IMR-90 (cell line): ENCODE measurements around the gene ING2. TPM values are rescaled to one million over a fixed set of nuclear protein-coding genes. Genes with fewer than 3 reads are reported as not detected.
A peak's percentile ranks its signal among the peaks of the same experiment; 100 is the strongest.

ENCODE experiments used
- ATAC-seq: fragments of 200-7000 bp; cut with Tn5 transposase; 2 replicates; pipeline ENCODE4 v1.9.1; 2020; ENCODE audit warnings: low read depth, mild to moderate bottlenecking, moderate library complexity
- BruUV-seq: library from RNA; stranded (reverse); fragments of 400-500 nt; replicated peaks from 2 replicates; lab custom pipeline; 2021; lab: Mats Ljungman, UMichigan
- CTCF ChIA-PET: fragments of 300-600 bp; formaldehyde crosslinking; extraction: SDS; loops from one replicate; lab custom pipeline; 2021; ENCODE audit warnings: antibody characterized with exemption; lab: Yijun Ruan, JAX
- POLR2A ChIA-PET: fragments of 300-600 bp; sonication (Branson Sonifier 250); formaldehyde crosslinking; loops from one replicate; lab custom pipeline; 2022; ENCODE audit warnings: antibody characterized with exemption; ENCODE audit not compliant: unreplicated experiment; lab: Charles Lee
- DNase-seq: peaks from one replicate; pipeline ENCODE4 v3.0.0; 2013
- H2AFZ ChIP-seq: replicated peaks from 2 replicates; pipeline ENCODE3; 2013; ENCODE audit warnings: low read length, mild to moderate bottlenecking; ENCODE audit not compliant: poor library complexity
- H2AK5ac ChIP-seq: 2 replicates; pipeline ENCODE4 v1.6.1; 2013; ENCODE audit warnings: low read depth, low read length, inconsistent platforms
- H2AK9ac ChIP-seq: replicated peaks from 2 replicates; pipeline ENCODE3; 2013; ENCODE audit warnings: mild to moderate bottlenecking, low read depth, low read length, moderate library complexity; ENCODE audit not compliant: poor library complexity
- H2BK120ac ChIP-seq: 2 replicates; pipeline ENCODE4 v1.6.1; 2013; ENCODE audit warnings: low read depth, low read length, inconsistent platforms
- H2BK15ac ChIP-seq: 3 replicates; pipeline ENCODE4 v1.6.1; 2013; ENCODE audit warnings: low read depth, low read length, inconsistent platforms
- H2BK20ac ChIP-seq: 2 replicates; pipeline ENCODE4 v1.6.1; 2013; ENCODE audit warnings: low read depth, mild to moderate bottlenecking, inconsistent platforms, low read length, moderate library complexity
- H2BK5ac ChIP-seq: 2 replicates; pipeline ENCODE4 v1.6.1; 2013; ENCODE audit warnings: mild to moderate bottlenecking, low read depth, low read length, inconsistent platforms; ENCODE audit not compliant: poor library complexity, severe bottlenecking
- H3K14ac ChIP-seq: replicated peaks from 2 replicates; pipeline ENCODE4 v1.6.1; 2013; ENCODE audit warnings: low read depth, low read length, inconsistent platforms
- H3K18ac ChIP-seq: 2 replicates; pipeline ENCODE4 v1.6.1; 2013; ENCODE audit warnings: low read depth, low read length, control low read depth
- H3K23ac ChIP-seq: 2 replicates; pipeline ENCODE4 v1.6.1; 2013; ENCODE audit warnings: low read depth, low read length, inconsistent platforms
- H3K27ac ChIP-seq: 2 replicates; pipeline ENCODE4 v1.5.1; 2013; ENCODE audit warnings: mild to moderate bottlenecking, control low read depth, low read length; ENCODE audit not compliant: insufficient read depth
- H3K27me3 ChIP-seq: 2 replicates; pipeline ENCODE4 v1.6.1; 2013; ENCODE audit warnings: low read length; ENCODE audit not compliant: control insufficient read depth, insufficient read depth
- H3K36me3 ChIP-seq: 2 replicates; pipeline ENCODE4 v1.6.1; 2013; ENCODE audit warnings: low read length, mixed read lengths; ENCODE audit not compliant: control insufficient read depth, insufficient read depth
- H3K4ac ChIP-seq: 2 replicates; pipeline ENCODE4 v1.6.1; 2013; ENCODE audit warnings: low read depth, low read length, inconsistent platforms
- H3K4me1 ChIP-seq: 2 replicates; pipeline ENCODE4 v1.6.1; 2013; ENCODE audit warnings: low read length, mixed read lengths; ENCODE audit not compliant: control insufficient read depth, insufficient read depth
- H3K4me2 ChIP-seq: 2 replicates; pipeline ENCODE4 v1.6.1; 2013; ENCODE audit warnings: low read depth, mild to moderate bottlenecking, control low read depth, low read length, moderate library complexity
- H3K4me3 ChIP-seq: 2 replicates; pipeline ENCODE4 v1.5.1; 2013; ENCODE audit warnings: low read depth, mild to moderate bottlenecking, control low read depth, low read length, moderate library complexity; ENCODE audit not compliant: insufficient read depth
- H3K56ac ChIP-seq: 2 replicates; pipeline ENCODE4 v1.6.1; 2013; ENCODE audit warnings: low read length, inconsistent platforms; ENCODE audit not compliant: insufficient read depth; ENCODE audit errors: extremely low read depth
- H3K79me1 ChIP-seq, 2 experiments: 2 replicates each; pipeline ENCODE4 v1.6.1; 2013; ENCODE audit warnings: low read length in 2 of 2, inconsistent platforms in 1 of 2, low read depth in 1 of 2
- H3K9ac ChIP-seq: 2 replicates; pipeline ENCODE4 v1.6.1; 2013; ENCODE audit warnings: low read depth, low read length, control low read depth
- H3K9me1 ChIP-seq: 2 replicates; pipeline ENCODE4 v1.6.1; 2013; ENCODE audit warnings: low read length, inconsistent platforms; ENCODE audit not compliant: insufficient read depth
- H3K9me3 ChIP-seq: 2 replicates; pipeline ENCODE4 v1.6.1; 2013; ENCODE audit warnings: low read length; ENCODE audit not compliant: control insufficient read depth, insufficient read depth
- H4K20me1 ChIP-seq: 2 replicates; pipeline ENCODE4 v1.6.1; 2013; ENCODE audit warnings: low read length, inconsistent platforms; ENCODE audit not compliant: insufficient read depth
- H4K5ac ChIP-seq: 2 replicates; pipeline ENCODE4 v1.6.1; 2013; ENCODE audit warnings: mild to moderate bottlenecking, low read depth, low read length, control low read depth
- H4K8ac ChIP-seq, 2 experiments: 2 replicates each; pipeline ENCODE4 v1.6.1; 2013; ENCODE audit warnings: low read depth in 2 of 2, low read length in 2 of 2, control low read depth in 1 of 2, inconsistent platforms in 1 of 2
- H4K91ac ChIP-seq: 2 replicates; pipeline ENCODE4 v1.6.1; 2013; ENCODE audit warnings: low read depth, low read length, inconsistent platforms; ENCODE audit not compliant: insufficient read depth
- CEBPB ChIP-seq: IDR thresholded peaks from 2 replicates; pipeline ENCODE4 v1.6.1; 2012; ENCODE audit warnings: low read depth, low read length, improper control_type of control experiment
- CHD1 ChIP-seq: IDR thresholded peaks from 2 replicates; pipeline ENCODE4 v1.6.1; 2012; ENCODE audit warnings: low read depth, low read length, improper control_type of control experiment
- WGBS, 2 experiments: methylation state at CpG; one replicate each; pipeline versions ENCODE4 v1.1.5 to v1.1.7; 2013; ENCODE audit warnings: missing lambda C conversion rate in 2 of 2; ENCODE audit not compliant: insufficient read length in 1 of 2; ENCODE audit errors: extremely low coverage in 2 of 2; 5-methylcytosine and 5-hydroxymethylcytosine counted together
- dilution Hi-C: fragments of 300-500 bp; cut with HindIII; formaldehyde crosslinking; loops from one replicate; pipeline ENCODE4 v1.14.3; 2018; ENCODE audit warnings: low sequenced_read_pairs; ENCODE audit not compliant: unreplicated experiment
- in situ Hi-C: fragments of 300-500 bp; cut with MboI; formaldehyde crosslinking; loops from 3 replicates; pipeline ENCODE4 v1.14.3; 2019; ENCODE audit warnings: low sequenced_read_pairs, inconsistent platforms, mixed read lengths
- intact Hi-C: fragments of 100-400 bp; cut with micrococcal nuclease; formaldehyde crosslinking; loops from 2 replicates; pipeline ENCODE4 v1.10.0; 2022
- polyA plus RNA-seq, 3 experiments: library from polyadenylated mRNA; depleted of rRNA; stranded (reverse); fragments of >200 nt; gene quantifications; 2 replicates each; pipeline ENCODE4 v1.2.3, GENCODE V29; 2012; ENCODE audit warnings: low replicate concordance in 1 of 3
- total RNA-seq: library from RNA; depleted of rRNA; stranded (reverse); fragments of >200 nt; gene quantifications from 2 replicates; pipeline ENCODE4 v1.2.3, GENCODE V29; 2012

Gene ING2
- total and polyA plus RNA-seq, 2 of the 4 experiments (the other 2 are of a cell fraction) = 2.5 to 9.5 TPM

DNA sequence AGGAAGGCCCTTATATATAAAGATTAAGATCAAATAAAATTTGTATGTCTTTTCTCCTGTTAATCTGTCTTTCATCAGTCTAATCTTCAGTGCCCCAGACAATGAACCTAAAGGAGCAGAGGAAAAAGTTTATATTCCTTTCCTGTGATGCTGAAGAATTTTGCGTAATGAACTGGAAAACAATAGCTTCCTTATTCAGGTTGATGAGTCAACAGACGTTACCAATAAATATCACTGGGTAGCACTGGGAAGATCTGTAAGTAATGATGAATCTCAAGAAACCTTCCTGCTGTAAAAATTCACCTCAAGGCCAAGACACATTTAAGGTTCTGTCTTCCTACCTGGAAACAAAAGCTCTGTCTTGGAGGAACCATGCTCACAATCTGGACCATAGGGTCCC lies 34.9 kb upstream of the ING2 start:
- in situ Hi-C loops = loop anchor here (5.0 to 10.0 kb wide), 2 partner anchors 135 to 192 kb away; no protein-coding TSS in a partner anchor

More for the DNA sequence above, 34.9 kb upstream of the ING2 start:
- no TSS peak for BruUV-seq
- Histone ChIP-seq H2AK9ac (no peak overlapping the region), H2BK15ac (no peak overlapping the region), H3K4me3 (no peak overlapping the region), H2BK5ac (no peak overlapping the region), H3K27ac (no peak overlapping the region), H4K20me1 (no peaks in the 10 kb centered on the region; the same call in 1 of the 2 replicates), H3K56ac (no peak overlapping the region), H3K4me1 (peaks cover 2% of the 10 kb centered on the region), H2AFZ (no peak overlapping the region), H3K9ac (no peak overlapping the region), H2BK120ac (no peak overlapping the region; the same call in 1 of the 2 replicates), H4K5ac (no peak overlapping the region), H3K18ac (no peak overlapping the region), H3K4ac (no peak overlapping the region), H3K79me1 (no peaks in the 10 kb centered on the region), H3K27me3 (no peaks in the 10 kb centered on the region), H4K91ac (no peak overlapping the region), H2BK20ac (no peak overlapping the region), H2AK5ac (no peak overlapping the region), H3K9me1 (no peaks in the 10 kb centered on the region), H3K23ac (no peak overlapping the region), H3K36me3 (no peaks in the 10 kb centered on the region), H3K4me2 (no peak overlapping the region), H4K8ac (no peak overlapping the region), H3K9me3 (no peaks in the 10 kb centered on the region), H3K14ac (no peak overlapping the region)
- no CpG with 5 or more reads among the region's 2 CpGs for WGBS, 2 experiments
- DNase-seq = peak; percentile 61
- TF ChIP-seq CEBPB = peak; percentile 17; the same call in 1 of the 2 replicates
- no peak for TF ChIP-seq CHD1
- ChIA-PET CTCF (interaction anchor here (0.6 to 1.2 kb wide), 2 partner anchors 207 to 251 kb away, joined by 3 read pairs; no protein-coding TSS in a partner anchor), POLR2A (no interaction called here)
- intact Hi-C loops = loop anchor here (10.0 kb wide), 1 partner anchor 695 kb away; no protein-coding TSS in a partner anchor
- ATAC-seq = no peak
- dilution Hi-C loops = no loop called here
